K562 (cell line): ENCODE measurements around the gene ZDHHC8. TPM values are rescaled to one million over a fixed set of nuclear protein-coding genes. Genes with fewer than 3 reads are reported as not detected.
A peak's percentile ranks its signal among the peaks of the same experiment; 100 is the strongest.

Source experiments
- BHLHE40 ChIP-seq: IDR thresholded peaks from 2 replicates; pipeline ENCODE4 v1.6.1; 2011; ENCODE audit warnings: low read length, improper control_type of control experiment
- NR2C2 ChIP-seq, 2 experiments: fragments of 200-800 bp in 1 of 2; sonication (Bioruptor generic) in 1 of 2; sonication (generic) in 1 of 2; formaldehyde crosslinking in 1 of 2; IDR thresholded peaks; 2 replicates each; pipeline versions ENCODE4 v1.6.1 to v1.8.0; 2016 to 2022; ENCODE audit warnings: mild to moderate bottlenecking in 1 of 2, missing compliant biosample characterization in 1 of 2, missing genetic modification characterization in 1 of 2, missing genetic modification reagents in 1 of 2
- NRF1 ChIP-seq, 2 experiments: fragments of 450-650 bp; IDR thresholded peaks in 1 of 2; conservative IDR thresholded peaks in 1 of 2; 2 replicates each; pipeline ENCODE4 v1.6.1; 2014; ENCODE audit warnings: mild to moderate bottlenecking in 2 of 2
- REST ChIP-seq, 2 experiments: fragments of 450-650 bp; formaldehyde crosslinking in 1 of 2; IDR thresholded peaks; 2 replicates each; pipeline versions ENCODE4 v1.4.0 to v1.6.1; 2014 to 2020; ENCODE audit warnings: mild to moderate bottlenecking in 2 of 2, borderline replicate concordance in 1 of 2, low read depth in 1 of 2
- SMAD2 ChIP-seq: fragments of 150-350 bp; IDR thresholded peaks from 2 replicates; pipeline ENCODE4 v1.6.1; 2014; ENCODE audit warnings: low read depth, mild to moderate bottlenecking, low read length
- SMARCA5 ChIP-seq: fragments of 450-650 bp; IDR thresholded peaks from 2 replicates; pipeline ENCODE4 v1.6.1; 2016
- WHSC1 ChIP-seq: IDR thresholded peaks from one replicate; pipeline ENCODE4 v1.6.1; 2012; ENCODE audit warnings: low read length, control low read depth, inconsistent platforms
- polyA plus RNA-seq, 8 experiments: library from polyadenylated mRNA; depleted of rRNA in 4 of 8; stranded (reverse) in 5 of 8; unstranded in 3 of 8; fragments of >200 nt; fragmentation: Nextera tagmentation in 2 of 8; fragmentation: Illumina TruSeq in 1 of 8; extraction: Ambion mirVana in 2 of 8; extraction: Trizol in 1 of 8; gene quantifications; 2 replicates each; pipeline versions ENCODE4 v1.2.1 to v1.2.3, GENCODE V29; 2011 to 2014; ENCODE audit warnings: inconsistent platforms in 1 of 8, missing spikeins in 1 of 8
- total RNA-seq, 7 experiments: library from RNA; depleted of rRNA in 6 of 7; stranded (reverse); fragments of >200 nt in 6 of 7; fragmentation: Illumina TruSeq in 2 of 7; extraction: Trizol in 2 of 7; gene quantifications; 2 replicates each; pipeline versions ENCODE4 v1.2.1 to v1.2.3, GENCODE V29; 2011 to 2021; ENCODE audit warnings: low replicate concordance in 1 of 7
- TF ChIP-seq, protein P1 (sequence below): fragments of 250-450 bp; sonication (Bioruptor Pico); IDR thresholded peaks from 2 replicates; pipeline ENCODE4 v1.4.0; 2020
- TF ChIP-seq, protein P2 (sequence below): sonication (generic); formaldehyde crosslinking; IDR thresholded peaks from 2 replicates; pipeline ENCODE4 v1.8.1; 2023; ENCODE audit warnings: mild to moderate bottlenecking, missing genetic modification reagents

The ZDHHC8 gene
- total and polyA plus RNA-seq, 9 of the 15 experiments (the other 6 are each of a cell fraction or from before 2014, with no cell fraction given) = 0.04 to 109 (median 16.4) TPM

DNA sequence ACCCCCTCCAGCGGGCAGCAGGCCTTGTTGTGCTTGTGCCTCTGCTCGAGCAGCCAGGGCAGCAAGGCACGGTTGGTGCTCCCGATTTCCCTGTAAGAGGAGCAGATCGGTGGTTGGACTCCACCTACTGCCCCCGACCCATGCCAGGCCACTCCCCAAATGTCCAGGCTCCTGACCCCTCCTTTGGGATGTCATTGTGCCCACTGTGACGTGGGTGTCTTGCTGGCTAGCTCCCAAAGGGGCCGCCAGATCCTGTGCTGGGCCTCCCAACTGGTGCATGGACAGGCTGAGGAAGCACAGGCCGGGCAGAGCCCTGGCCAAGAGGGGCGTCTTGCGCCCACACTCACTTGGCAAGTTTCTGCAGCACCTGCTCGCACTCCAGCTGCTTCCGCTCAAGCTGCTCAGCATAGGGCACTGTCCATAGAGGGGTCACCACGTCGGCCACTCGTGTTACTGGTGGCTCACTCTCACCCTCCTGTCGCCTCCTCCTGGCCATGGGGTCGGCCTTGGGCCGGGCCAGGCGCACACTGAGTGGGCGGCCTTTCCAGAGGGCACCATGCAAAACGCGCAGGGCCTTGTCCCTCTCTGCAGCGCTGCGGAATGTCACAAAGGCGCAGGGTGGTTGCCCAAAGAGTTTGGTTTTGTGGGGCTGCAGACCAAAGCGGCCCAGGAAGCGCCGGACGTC lies 15.8 kb upstream of the ZDHHC8 start, which contains the start of gene RANBP1 (continued):
- TF ChIP-seq, protein P1, sequence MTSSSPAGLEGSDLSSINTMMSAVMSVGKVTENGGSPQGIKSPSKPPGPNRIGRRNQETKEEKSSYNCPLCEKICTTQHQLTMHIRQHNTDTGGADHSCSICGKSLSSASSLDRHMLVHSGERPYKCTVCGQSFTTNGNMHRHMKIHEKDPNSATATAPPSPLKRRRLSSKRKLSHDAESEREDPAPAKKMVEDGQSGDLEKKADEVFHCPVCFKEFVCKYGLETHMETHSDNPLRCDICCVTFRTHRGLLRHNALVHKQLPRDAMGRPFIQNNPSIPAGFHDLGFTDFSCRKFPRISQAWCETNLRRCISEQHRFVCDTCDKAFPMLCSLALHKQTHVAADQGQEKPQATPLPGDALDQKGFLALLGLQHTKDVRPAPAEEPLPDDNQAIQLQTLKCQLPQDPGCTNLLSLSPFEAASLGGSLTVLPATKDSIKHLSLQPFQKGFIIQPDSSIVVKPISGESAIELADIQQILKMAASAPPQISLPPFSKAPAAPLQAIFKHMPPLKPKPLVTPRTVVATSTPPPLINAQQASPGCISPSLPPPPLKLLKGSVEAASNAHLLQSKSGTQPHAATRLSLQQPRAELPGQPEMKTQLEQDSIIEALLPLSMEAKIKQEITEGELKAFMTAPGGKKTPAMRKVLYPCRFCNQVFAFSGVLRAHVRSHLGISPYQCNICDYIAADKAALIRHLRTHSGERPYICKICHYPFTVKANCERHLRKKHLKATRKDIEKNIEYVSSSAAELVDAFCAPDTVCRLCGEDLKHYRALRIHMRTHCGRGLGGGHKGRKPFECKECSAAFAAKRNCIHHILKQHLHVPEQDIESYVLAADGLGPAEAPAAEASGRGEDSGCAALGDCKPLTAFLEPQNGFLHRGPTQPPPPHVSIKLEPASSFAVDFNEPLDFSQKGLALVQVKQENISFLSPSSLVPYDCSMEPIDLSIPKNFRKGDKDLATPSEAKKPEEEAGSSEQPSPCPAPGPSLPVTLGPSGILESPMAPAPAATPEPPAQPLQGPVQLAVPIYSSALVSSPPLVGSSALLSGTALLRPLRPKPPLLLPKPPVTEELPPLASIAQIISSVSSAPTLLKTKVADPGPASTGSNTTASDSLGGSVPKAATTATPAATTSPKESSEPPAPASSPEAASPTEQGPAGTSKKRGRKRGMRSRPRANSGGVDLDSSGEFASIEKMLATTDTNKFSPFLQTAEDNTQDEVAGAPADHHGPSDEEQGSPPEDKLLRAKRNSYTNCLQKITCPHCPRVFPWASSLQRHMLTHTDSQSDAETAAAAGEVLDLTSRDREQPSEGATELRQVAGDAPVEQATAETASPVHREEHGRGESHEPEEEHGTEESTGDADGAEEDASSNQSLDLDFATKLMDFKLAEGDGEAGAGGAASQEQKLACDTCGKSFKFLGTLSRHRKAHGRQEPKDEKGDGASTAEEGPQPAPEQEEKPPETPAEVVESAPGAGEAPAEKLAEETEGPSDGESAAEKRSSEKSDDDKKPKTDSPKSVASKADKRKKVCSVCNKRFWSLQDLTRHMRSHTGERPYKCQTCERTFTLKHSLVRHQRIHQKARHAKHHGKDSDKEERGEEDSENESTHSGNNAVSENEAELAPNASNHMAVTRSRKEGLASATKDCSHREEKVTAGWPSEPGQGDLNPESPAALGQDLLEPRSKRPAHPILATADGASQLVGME (CRISPR knock-in tag) = peak; percentile 5; the same call in 1 of the 2 replicates
- TF ChIP-seq WHSC1 = peak; percentile 54
- peak in 1 of 2 experiments; percentile 33; a peak in 2 of 4 replicates for TF ChIP-seq NRF1 (conservative IDR thresholded peaks at IDR 0.05 in 1 of 2, IDR thresholded peaks at IDR 0.05 in 1 of 2)
- TF ChIP-seq NR2C2 (CRISPR knock-in tag; IDR thresholded peaks at IDR 0.05) = no peak
- no peak for TF ChIP-seq NR2C2 (tag; IDR thresholded peaks at IDR 0.05)
- no peak for TF ChIP-seq REST (IDR thresholded peaks at IDR 0.05; ENCODE audit: borderline replicate concordance)
- peak; percentile 49; the same call in 1 of the 2 replicates for TF ChIP-seq REST (CRISPR knock-in tag; IDR thresholded peaks at IDR 0.05; ENCODE audit: low read depth)
- TF ChIP-seq, protein P2, sequence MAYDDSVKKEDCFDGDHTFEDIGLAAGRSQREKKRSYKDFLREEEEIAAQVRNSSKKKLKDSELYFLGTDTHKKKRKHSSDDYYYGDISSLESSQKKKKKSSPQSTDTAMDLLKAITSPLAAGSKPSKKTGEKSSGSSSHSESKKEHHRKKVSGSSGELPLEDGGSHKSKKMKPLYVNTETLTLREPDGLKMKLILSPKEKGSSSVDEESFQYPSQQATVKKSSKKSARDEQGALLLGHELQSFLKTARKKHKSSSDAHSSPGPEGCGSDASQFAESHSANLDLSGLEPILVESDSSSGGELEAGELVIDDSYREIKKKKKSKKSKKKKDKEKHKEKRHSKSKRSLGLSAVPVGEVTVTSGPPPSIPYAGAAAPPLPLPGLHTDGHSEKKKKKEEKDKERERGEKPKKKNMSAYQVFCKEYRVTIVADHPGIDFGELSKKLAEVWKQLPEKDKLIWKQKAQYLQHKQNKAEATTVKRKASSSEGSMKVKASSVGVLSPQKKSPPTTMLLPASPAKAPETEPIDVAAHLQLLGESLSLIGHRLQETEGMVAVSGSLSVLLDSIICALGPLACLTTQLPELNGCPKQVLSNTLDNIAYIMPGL (CRISPR knock-in tag) = peak; percentile 87
- no peak for TF ChIP-seq SMAD2
- peak; percentile 68; the same call in 1 of the 2 replicates for TF ChIP-seq SMARCA5
- TF ChIP-seq BHLHE40 = peak; percentile 31
